ENCODE data around the gene ACAA1.

GRCh38 chr3:38141173-38141951 lies 4.4 kb upstream of the ACAA1 start:
- TF ChIP-seq CTCF (IDR thresholded peaks at IDR 0.05) (no peak), GABPA (IDR thresholded peaks at IDR 0.05; ENCODE audit: low read depth) (no peak), POLR2AphosphoS5 (IDR thresholded peaks at IDR 0.05; ENCODE audit: low read depth, low read length) (no peak), USF2 (IDR thresholded peaks at IDR 0.05; ENCODE audit: borderline replicate concordance, low read depth, low read length) (no peak)
